B cell (primary cell): ENCODE measurements around the gene TSPAN32. TPM values are rescaled to one million over a fixed set of nuclear protein-coding genes. Genes with fewer than 3 reads are reported as not detected.

Experiments used
- ATAC-seq: fragments of 200-7000 bp; cut with Tn5 transposase; one replicate; pipeline ENCODE4 v1.10.0; 2021; ENCODE audit warnings: low read depth, mild to moderate bottlenecking, moderate number of reproducible peaks, moderate library complexity
- CTCF ChIA-PET: fragments of 350-600 bp; sonication (Branson Sonifier 250); formaldehyde crosslinking; loops from one replicate; lab custom pipeline; 2021; ENCODE audit warnings: antibody characterized with exemption, inconsistent platforms; lab: Charles Lee
- POLR2A ChIA-PET: fragments of 350-600 bp; sonication (Branson Sonifier 250); formaldehyde crosslinking; loops from one replicate; lab custom pipeline; 2021; ENCODE audit warnings: antibody characterized with exemption; lab: Charles Lee
- DNase-seq: peaks from one replicate; pipeline ENCODE4 v3.0.0; 2013
- H2AFZ ChIP-seq: 2 replicates; pipeline ENCODE4 v1.6.1; 2012; ENCODE audit warnings: mild to moderate bottlenecking, low read depth, low read length; ENCODE audit not compliant: insufficient read depth, poor library complexity, severe bottlenecking
- H3K27ac ChIP-seq, 2 donors: 1 replicate in 1 of 2; 2 replicates in 1 of 2; pipeline ENCODE4 v1.5.1; 2012 to 2013; ENCODE audit warnings: low read length in 2 of 2, mild to moderate bottlenecking in 2 of 2, moderate library complexity in 1 of 2
- H3K27me3 ChIP-seq, 4 experiments: fragments of 200-600 bp in 1 of 4; sonication (generic) in 1 of 4; replicated peaks in 1 of 4; 1 replicate in 2 of 4; 2 replicates in 2 of 4; pipeline versions ENCODE4 v1.6.1 to v1.7.0; 2013 to 2016; ENCODE audit warnings: low read length in 3 of 4, mild to moderate bottlenecking in 2 of 4, mixed read lengths in 1 of 4, moderate library complexity in 1 of 4; ENCODE audit not compliant: insufficient read depth in 4 of 4, control insufficient read depth in 3 of 4; ENCODE audit errors: control extremely low read depth in 1 of 4
- H3K36me3 ChIP-seq, 2 experiments: replicated peaks in 1 of 2; 1 replicate in 1 of 2; 2 replicates in 1 of 2; pipeline versions ENCODE4 v1.6.1 to v1.7.1; 2013; ENCODE audit warnings: low read length in 1 of 2; ENCODE audit not compliant: insufficient read depth in 2 of 2, control insufficient read depth in 1 of 2; ENCODE audit errors: control extremely low read depth in 1 of 2, extremely low read depth in 1 of 2
- H3K4me1 ChIP-seq, 2 donors: fragments of 200-600 bp in 1 of 2; sonication (generic) in 1 of 2; 1 replicate in 1 of 2; 2 replicates in 1 of 2; pipeline versions ENCODE4 v1.5.1 to v1.6.1; 2013 to 2017; ENCODE audit warnings: low read length in 2 of 2; ENCODE audit not compliant: control insufficient read depth in 2 of 2, insufficient read depth in 2 of 2
- H3K4me2 ChIP-seq: replicated peaks from 2 replicates; pipeline ENCODE3; 2012; ENCODE audit warnings: mild to moderate bottlenecking, low read depth, low read length; ENCODE audit not compliant: poor library complexity, severe bottlenecking
- H3K4me3 ChIP-seq, 5 experiments: fragments of 200-600 bp in 1 of 5; sonication (generic) in 1 of 5; 1 replicate in 3 of 5; 2 replicates in 2 of 5; pipeline versions ENCODE4 v1.5.1 to v1.7.0; 2011 to 2016; ENCODE audit warnings: low read length in 4 of 5, mild to moderate bottlenecking in 4 of 5, low read depth in 2 of 5, control low read depth in 1 of 5, moderate library complexity in 1 of 5; ENCODE audit not compliant: insufficient read depth in 1 of 5; ENCODE audit errors: control extremely low read depth in 1 of 5, extremely low read depth in 1 of 5
- H3K79me2 ChIP-seq: fragments of 200-600 bp; sonication (generic); one replicate; pipeline ENCODE4 v1.6.0; 2016; ENCODE audit warnings: low read length; ENCODE audit not compliant: control insufficient read depth, insufficient read depth
- H3K9ac ChIP-seq: fragments of 200-600 bp; sonication (generic); 2 replicates; pipeline ENCODE4 v1.6.1; 2017; ENCODE audit warnings: mild to moderate bottlenecking, low read length, moderate library complexity
- H3K9me3 ChIP-seq, 3 donors: one replicate each; pipeline versions ENCODE4 v1.6.1 to v1.7.1; 2013; ENCODE audit warnings: low read length in 2 of 3; ENCODE audit not compliant: control insufficient read depth in 2 of 3, insufficient read depth in 1 of 3; ENCODE audit errors: control extremely low read depth in 1 of 3
- H4K20me1 ChIP-seq: 2 replicates; pipeline ENCODE4 v1.6.0; 2012; ENCODE audit warnings: mild to moderate bottlenecking, low read length; ENCODE audit not compliant: insufficient read depth, control insufficient read depth, poor library complexity, severe bottlenecking
- H3K27ac Mint-ChIP-seq: one replicate; pipeline ENCODE4 v1.8.0; 2021; ENCODE audit warnings: mixed read lengths
- H3K27me3 Mint-ChIP-seq: one replicate; pipeline ENCODE4 v1.8.0; 2021; ENCODE audit warnings: mixed read lengths
- H3K4me1 Mint-ChIP-seq: one replicate; pipeline ENCODE4 v1.8.0; 2021; ENCODE audit warnings: mixed read lengths
- H3K4me3 Mint-ChIP-seq: one replicate; pipeline ENCODE4 v1.8.0; 2021; ENCODE audit warnings: mixed read lengths
- H3K9me3 Mint-ChIP-seq: one replicate; pipeline ENCODE4 v1.8.0; 2022; ENCODE audit warnings: mixed read lengths; ENCODE audit not compliant: insufficient read depth
- CTCF ChIP-seq: fragments of 200-600 bp; IDR thresholded peaks from one replicate; pipeline ENCODE4 v1.8.0; 2022; ENCODE audit warnings: antibody characterized with exemption, mild to moderate bottlenecking
- EZH2 ChIP-seq: IDR thresholded peaks from 2 replicates; pipeline ENCODE4 v1.6.1; 2012; ENCODE audit warnings: borderline replicate concordance, low read depth, mild to moderate bottlenecking, moderate library complexity, low read length; ENCODE audit not compliant: insufficient read depth, poor library complexity, severe bottlenecking
- WGBS: methylation state at CpG from one replicate; pipeline ENCODE4 v1.1.5; 2013; ENCODE audit warnings: missing lambda C conversion rate; ENCODE audit not compliant: insufficient coverage; 5-methylcytosine and 5-hydroxymethylcytosine counted together
- intact Hi-C: fragments of 100-400 bp; cut with micrococcal nuclease; formaldehyde crosslinking; loops from one replicate; pipeline ENCODE4 v1.10.0; 2022
- polyA plus RNA-seq: library from polyadenylated mRNA; depleted of rRNA; stranded (reverse); fragments of >200 nt; gene quantifications from 2 replicates; pipeline ENCODE4 v1.2.3, GENCODE V29; 2012
- total RNA-seq, 2 donors: library from RNA; stranded (reverse); fragments of 120-200 nt in 1 of 2; gene quantifications; 1 replicate in 1 of 2; 2 replicates in 1 of 2; pipeline versions ENCODE4 v1.2.3 to v1.2.4, GENCODE V29; 2013 to 2022

Gene TSPAN32
- total and polyA plus RNA-seq, 2 donors (not counting 1 experiment from before 2014, with no cell fraction given): 22.2 to 75.9 TPM

- Histone ChIP-seq H2AFZ (no peak overlapping the region), H3K79me2 (no peaks in the 10 kb centered on the region), H3K4me3 (no peak overlapping the region), H3K9me3 (peaks cover 0 to 7% (median 0%) of the 10 kb centered on the region in 3 donors), H3K36me3 (no peaks in the 10 kb centered on the region), H4K20me1 (no peaks in the 10 kb centered on the region), H3K9ac (no peak overlapping the region), H3K27ac (no peak overlapping the region), H3K4me1 (peaks cover 0 to 13% of the 10 kb centered on the region in 2 donors), H3K27me3 (no peaks in the 10 kb centered on the region), H3K4me2 (no peak overlapping the region)
- CTCF ChIA-PET: interaction anchor here (1.2 to 2.0 kb wide), 2 partner anchors 10 to 105 kb away, joined by 4 to 6 read pairs; no protein-coding TSS in a partner anchor
- Mint-ChIP-seq H3K9me3 (no peaks in the 10 kb centered on the region), H3K27ac (no peak overlapping the region), H3K4me3 (no peak overlapping the region), H3K27me3 (no peaks in the 10 kb centered on the region), H3K4me1 (no peaks in the 10 kb centered on the region)
- POLR2A ChIA-PET: no interaction called here
- intact Hi-C loops: no loop called here
- DNase-seq (no peak), ATAC-seq (no peak)
- 52% methylated on average over 8 of the region's 16 CpGs for WGBS
- TF ChIP-seq EZH2 (no peak), CTCF (no peak)
Measured at GRCh38 chr11:2314525-2315394, 12.9 kb downstream of the TSPAN32 start.
